ENCODE measurements around the gene SNCG.

DNA sequence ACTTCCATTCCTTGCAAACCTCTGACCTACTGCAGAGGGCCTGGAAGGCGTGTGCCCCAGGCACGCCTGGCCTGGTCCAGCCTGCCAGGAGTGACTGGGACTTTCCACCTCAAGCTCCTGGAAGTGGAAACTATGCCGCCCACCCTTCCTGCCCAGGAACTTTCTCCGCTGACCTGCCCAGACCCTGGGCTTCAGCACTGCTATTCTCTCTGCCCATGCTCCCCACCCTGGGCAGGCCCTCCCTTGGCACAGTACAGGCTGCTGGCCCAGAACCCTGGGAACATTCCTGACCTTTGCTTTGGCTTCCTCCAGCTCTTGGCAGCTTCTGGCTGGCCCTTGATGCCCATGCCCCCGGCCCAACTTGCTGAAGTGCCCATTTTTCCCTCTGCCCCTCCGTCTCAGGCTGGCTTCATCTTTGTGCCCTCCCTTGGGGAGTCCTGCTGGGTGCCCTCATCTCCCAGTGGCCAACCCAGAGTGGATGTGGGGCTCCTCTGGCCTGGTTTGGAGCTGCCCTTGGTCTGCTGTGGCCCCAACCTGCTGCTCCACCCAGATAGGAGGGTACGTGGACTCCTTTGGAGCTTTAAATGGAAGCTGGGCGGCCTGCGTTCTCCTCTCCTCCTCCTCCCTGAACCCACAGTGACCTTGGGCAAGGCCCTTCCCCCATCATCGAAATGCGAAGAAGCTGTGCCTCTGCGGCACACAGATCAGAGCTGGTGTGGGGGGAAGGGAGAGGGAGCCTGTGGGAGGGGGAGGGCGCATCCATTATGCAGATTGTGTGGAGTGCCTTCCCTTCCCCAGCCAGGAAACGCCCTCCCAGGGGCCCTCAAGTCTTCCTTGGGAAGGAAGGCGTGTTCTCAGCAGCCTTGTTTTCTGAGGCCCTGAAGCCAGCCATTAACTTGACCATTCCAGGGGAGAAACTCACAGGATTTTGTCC, 4.4 kb upstream of the SNCG start:
- TF ChIP-seq, protein P1, sequence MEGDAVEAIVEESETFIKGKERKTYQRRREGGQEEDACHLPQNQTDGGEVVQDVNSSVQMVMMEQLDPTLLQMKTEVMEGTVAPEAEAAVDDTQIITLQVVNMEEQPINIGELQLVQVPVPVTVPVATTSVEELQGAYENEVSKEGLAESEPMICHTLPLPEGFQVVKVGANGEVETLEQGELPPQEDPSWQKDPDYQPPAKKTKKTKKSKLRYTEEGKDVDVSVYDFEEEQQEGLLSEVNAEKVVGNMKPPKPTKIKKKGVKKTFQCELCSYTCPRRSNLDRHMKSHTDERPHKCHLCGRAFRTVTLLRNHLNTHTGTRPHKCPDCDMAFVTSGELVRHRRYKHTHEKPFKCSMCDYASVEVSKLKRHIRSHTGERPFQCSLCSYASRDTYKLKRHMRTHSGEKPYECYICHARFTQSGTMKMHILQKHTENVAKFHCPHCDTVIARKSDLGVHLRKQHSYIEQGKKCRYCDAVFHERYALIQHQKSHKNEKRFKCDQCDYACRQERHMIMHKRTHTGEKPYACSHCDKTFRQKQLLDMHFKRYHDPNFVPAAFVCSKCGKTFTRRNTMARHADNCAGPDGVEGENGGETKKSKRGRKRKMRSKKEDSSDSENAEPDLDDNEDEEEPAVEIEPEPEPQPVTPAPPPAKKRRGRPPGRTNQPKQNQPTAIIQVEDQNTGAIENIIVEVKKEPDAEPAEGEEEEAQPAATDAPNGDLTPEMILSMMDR (conservative IDR thresholded peaks at IDR 0.05; ENCODE audit: low read depth, low read length), result no peak
- no peak for TF ChIP-seq EZH2 (IDR thresholded peaks at IDR 0.05; ENCODE audit: borderline replicate concordance, low read depth, low read length, poor library complexity, severe bottlenecking)

All from A673 (cell line).